Measurements from ENCODE around the gene SND1. TPM values are rescaled to one million over a fixed set of nuclear protein-coding genes. Genes with fewer than 3 reads are reported as not detected.

SND1 gene
- total RNA-seq, 2 donors from 2014 or later: 91.0 to 111 TPM

GRCh38 chr7:127928222-127928621 is 276.2 kb downstream of the SND1 start:
- ATAC-seq (ENCODE audit: insufficient number of reproducible peaks, low FRiP score, low read depth): no peak

GRCh38 chr7:127928852-127929251 is 276.9 kb downstream of the SND1 start:
- ATAC-seq (ENCODE audit: insufficient number of reproducible peaks, low FRiP score, low read depth): no peak
- Histone ChIP-seq H3K9me3 (no peaks in the 10 kb centered on the region), H3K36me3 (peaks cover 3% of the 10 kb centered on the region), H3K4me3 (no peak overlapping the region), H3K27ac (no peak overlapping the region), H3K27me3 (replicated peaks; ENCODE audit: insufficient read depth) (no peaks in the 10 kb centered on the region), H3K4me1 (ENCODE audit: control insufficient read depth in 1 of 2, low read depth in 2 of 2) (no peaks in the 10 kb centered on the region)
- DNase-seq (ENCODE audit: low spot score): no peak
- TF ChIP-seq CTCF (IDR thresholded peaks at IDR 0.05): no peak

More at GRCh38 chr7:127928222-127928621, 276.2 kb downstream of the SND1 start:
- Histone ChIP-seq H3K9me3 (no peaks in the 10 kb centered on the region), H3K4me3 (no peak overlapping the region), H3K36me3 (peaks cover 3% of the 10 kb centered on the region), H3K27me3 (replicated peaks; ENCODE audit: insufficient read depth) (no peaks in the 10 kb centered on the region), H3K27ac (no peak overlapping the region), H3K4me1 (ENCODE audit: control insufficient read depth in 1 of 2, low read depth in 2 of 2) (no peaks in the 10 kb centered on the region)
- no peak for TF ChIP-seq CTCF (IDR thresholded peaks at IDR 0.05)
- DNase-seq (ENCODE audit: low spot score): no peak

DNA sequence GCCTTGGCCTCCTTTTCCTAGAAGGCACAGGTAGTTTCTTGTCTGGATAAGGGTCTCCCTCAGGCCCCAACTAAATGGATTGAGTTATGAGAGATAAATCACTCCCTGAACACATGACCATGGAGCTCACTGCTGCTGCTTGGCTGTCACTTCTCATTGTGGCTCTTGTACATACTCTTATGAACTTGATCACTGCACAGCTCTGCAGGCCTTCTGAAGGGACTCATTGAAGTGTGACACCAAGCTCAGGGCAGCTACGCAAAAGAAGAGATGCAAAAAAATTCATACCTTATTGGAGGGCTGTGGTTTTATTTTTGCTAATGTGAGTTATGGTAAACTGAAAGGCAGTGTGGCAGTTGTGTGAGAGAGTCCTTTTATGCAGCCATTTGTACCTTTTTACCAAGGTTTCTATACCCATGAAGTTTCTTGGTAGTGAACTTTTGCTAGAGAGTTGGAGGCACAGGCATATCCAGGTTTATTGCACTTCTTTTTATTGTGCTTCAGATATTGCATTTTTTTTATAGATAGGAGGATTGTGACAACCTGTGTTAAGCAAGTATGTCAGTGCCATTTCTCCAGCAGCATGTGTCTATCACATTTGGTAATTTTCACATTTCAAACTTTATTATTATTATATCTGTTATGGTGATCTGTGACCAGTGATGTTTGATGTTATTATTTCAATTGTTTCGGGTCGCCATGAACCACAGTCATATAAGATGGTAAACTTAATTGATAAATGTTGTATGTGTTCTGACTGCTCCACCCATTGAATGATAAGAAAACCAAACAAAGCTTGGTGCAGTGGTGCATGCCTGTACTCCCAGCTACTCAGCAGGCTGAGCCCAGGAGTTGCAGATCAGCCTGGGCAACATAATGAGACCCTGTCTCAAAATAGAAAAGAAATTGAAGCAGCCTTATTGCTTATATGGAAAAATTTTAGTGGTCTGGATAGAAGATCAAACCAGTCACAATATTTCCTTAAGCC is 278.6 kb downstream of the SND1 start:
- no peak overlapping the region for H3K27ac ChIP-seq
- H3K36me3 ChIP-seq: peaks cover 3% of the 10 kb centered on the region

GRCh38 chr7:127932076-127932475 is 280.1 kb downstream of the SND1 start:
- no peaks in the 10 kb centered on the region for H3K4me1 ChIP-seq (ENCODE audit: control insufficient read depth in 1 of 2, low read depth in 2 of 2)
- ATAC-seq (ENCODE audit: insufficient number of reproducible peaks, low FRiP score, low read depth) (no peak), DNase-seq (ENCODE audit: low spot score) (no peak)
- H3K27ac ChIP-seq: no peak overlapping the region
- peaks cover 3% of the 10 kb centered on the region for H3K36me3 ChIP-seq
- no peaks in the 10 kb centered on the region for H3K9me3 ChIP-seq
- no peaks in the 10 kb centered on the region for H3K27me3 ChIP-seq (replicated peaks; ENCODE audit: insufficient read depth)
- TF ChIP-seq CTCF (IDR thresholded peaks at IDR 0.05): no peak
- no peak overlapping the region for H3K4me3 ChIP-seq

More for the DNA sequence above, 278.6 kb downstream of the SND1 start:
- no peaks in the 10 kb centered on the region for H3K9me3 ChIP-seq
- no peak for DNase-seq (ENCODE audit: low spot score)
- no peaks in the 10 kb centered on the region for H3K4me1 ChIP-seq (ENCODE audit: control insufficient read depth in 1 of 2, low read depth in 2 of 2)
- TF ChIP-seq CTCF (IDR thresholded peaks at IDR 0.05): no peak
- no peak overlapping the region for H3K4me3 ChIP-seq
- ATAC-seq (ENCODE audit: insufficient number of reproducible peaks, low FRiP score, low read depth): no peak
- H3K27me3 ChIP-seq (replicated peaks; ENCODE audit: insufficient read depth): no peaks in the 10 kb centered on the region

- Histone ChIP-seq H3K9me3 (no peaks in the 10 kb centered on the region), H3K36me3 (peaks cover 3% of the 10 kb centered on the region), H3K27me3 (replicated peaks; ENCODE audit: insufficient read depth) (no peaks in the 10 kb centered on the region), H3K4me1 (ENCODE audit: control insufficient read depth in 1 of 2, low read depth in 2 of 2) (no peaks in the 10 kb centered on the region), H3K27ac (no peak overlapping the region), H3K4me3 (no peak overlapping the region)
- no peak for TF ChIP-seq CTCF (IDR thresholded peaks at IDR 0.05)
- ATAC-seq (ENCODE audit: insufficient number of reproducible peaks, low FRiP score, low read depth) (no peak), DNase-seq (ENCODE audit: low spot score) (no peak)
Measured at GRCh38 chr7:127932496-127932895, 280.5 kb downstream of the SND1 start.
